Fibroblast of skin of right quadriceps (primary cell): ENCODE measurements around the gene LIN28B.
A peak's percentile ranks its signal among the peaks of the same experiment; 100 is the strongest.

ENCODE experiments used
- DNase-seq: peaks from one replicate; pipeline ENCODE4 v3.0.0-alpha.2; 2013

LIN28B gene

GRCh38 chr6:105015482-105015881, 58.6 kb downstream of the LIN28B start:
- DNase-seq = peak; percentile 72

- DNase-seq = no peak
Measured at GRCh38 chr6:105019285-105019684, 62.4 kb downstream of the LIN28B start.

- DNase-seq = no peak
Measured at GRCh38 chr6:105021399-105021798, 64.5 kb downstream of the LIN28B start.

GRCh38 chr6:105022416-105022815, 65.5 kb downstream of the LIN28B start:
- no peak for DNase-seq

GRCh38 chr6:105024803-105025202, 67.9 kb downstream of the LIN28B start:
- peak; percentile 11 for DNase-seq

- DNase-seq = no peak
Measured at GRCh38 chr6:105028898-105029297, 72.0 kb downstream of the LIN28B start.

- DNase-seq = no peak
Measured at GRCh38 chr6:105029581-105029980, 72.7 kb downstream of the LIN28B start.

GRCh38 chr6:105034470-105034869, 77.6 kb downstream of the LIN28B start:
- no peak for DNase-seq

- no peak for DNase-seq
Measured at GRCh38 chr6:105035299-105035698, 78.4 kb downstream of the LIN28B start.

- DNase-seq = no peak
Measured at GRCh38 chr6:105036351-105036750, 79.4 kb downstream of the LIN28B start.

- no peak for DNase-seq
Measured at GRCh38 chr6:105038259-105038658, 81.4 kb downstream of the LIN28B start.

- peak; percentile 35 for DNase-seq
Measured at GRCh38 chr6:105041880-105042279, 85.0 kb downstream of the LIN28B start.

- DNase-seq = no peak
Measured at GRCh38 chr6:105042648-105043047, 85.7 kb downstream of the LIN28B start.

GRCh38 chr6:105043979-105044378, 87.1 kb downstream of the LIN28B start:
- no peak for DNase-seq

- peak; percentile 54 for DNase-seq
Measured at GRCh38 chr6:105045526-105045925, 88.6 kb downstream of the LIN28B start.

GRCh38 chr6:105051941-105052471, 95.1 kb downstream of the LIN28B start:
- DNase-seq = peak; percentile 68

GRCh38 chr6:105056646-105057045, 99.7 kb downstream of the LIN28B start:
- no peak for DNase-seq

- no peak for DNase-seq
Measured at GRCh38 chr6:105057160-105057559, 100.3 kb downstream of the LIN28B start.

- no peak for DNase-seq
Measured at GRCh38 chr6:105058316-105058715, 101.4 kb downstream of the LIN28B start.

- no peak for DNase-seq
Measured at GRCh38 chr6:105058846-105059245, 101.9 kb downstream of the LIN28B start.

- no peak for DNase-seq
Measured at GRCh38 chr6:105066233-105066632, 109.3 kb downstream of the LIN28B start.

- DNase-seq = no peak
Measured at GRCh38 chr6:105066836-105067235, 109.9 kb downstream of the LIN28B start.

GRCh38 chr6:105067329-105067728, 110.4 kb downstream of the LIN28B start:
- DNase-seq = no peak

GRCh38 chr6:105068407-105068806, 111.5 kb downstream of the LIN28B start:
- no peak for DNase-seq

- peak; percentile 8 for DNase-seq
Measured at GRCh38 chr6:105069821-105070445, 113.0 kb downstream of the LIN28B start.
